Memory B cell (primary cell): ENCODE results near the gene PCDHGB4.

Experiments used
- ATAC-seq: fragments of 150-1000 bp; cut with Tn5 transposase; 2 replicates; pipeline ENCODE4 v1.10.0; 2021; ENCODE audit warnings: low read depth, mild to moderate bottlenecking, moderate library complexity
- DNase-seq, 2 donors: peaks; one replicate each; pipeline ENCODE4 v3.0.0; 2022; ENCODE audit warnings: low spot score in 2 of 2
- H3K27ac Mint-ChIP-seq: one replicate; pipeline ENCODE4 v1.8.0; 2022; ENCODE audit warnings: mild to moderate bottlenecking, moderate library complexity, mixed read lengths
- H3K27me3 Mint-ChIP-seq: one replicate; pipeline ENCODE4 v1.8.0; 2022; ENCODE audit warnings: mixed read lengths
- H3K36me3 Mint-ChIP-seq: one replicate; pipeline ENCODE4 v1.8.0; 2022; ENCODE audit warnings: mild to moderate bottlenecking, mixed read lengths
- H3K4me1 Mint-ChIP-seq: one replicate; pipeline ENCODE4 v1.8.0; 2022; ENCODE audit warnings: mixed read lengths
- H3K4me3 Mint-ChIP-seq: one replicate; pipeline ENCODE4 v1.8.0; 2022; ENCODE audit warnings: mild to moderate bottlenecking, moderate library complexity, mixed read lengths
- H3K9me3 Mint-ChIP-seq: one replicate; pipeline ENCODE4 v1.8.0; 2022; ENCODE audit warnings: mixed read lengths

The PCDHGB4 gene

GRCh38 chr5:141356133-141356532 lies 31.4 kb upstream of the PCDHGB4 start:
- peaks cover 24% of the 10 kb centered on the region for H3K27me3 Mint-ChIP-seq
- no peak overlapping the region for H3K4me3 Mint-ChIP-seq

GRCh38 chr5:141356950-141357349 lies 30.5 kb upstream of the PCDHGB4 start:
- H3K4me3 Mint-ChIP-seq, result no peak overlapping the region
- H3K27ac Mint-ChIP-seq, result no peak overlapping the region
- peaks cover 15% of the 10 kb centered on the region for H3K9me3 Mint-ChIP-seq
- H3K27me3 Mint-ChIP-seq, result peaks cover 24% of the 10 kb centered on the region
- no peak for ATAC-seq
- H3K4me1 Mint-ChIP-seq, result no peaks in the 10 kb centered on the region
- DNase-seq, result no peak
- H3K36me3 Mint-ChIP-seq, result peaks cover 4% of the 10 kb centered on the region

More at GRCh38 chr5:141356133-141356532, 31.4 kb upstream of the PCDHGB4 start:
- Mint-ChIP-seq H3K4me1 (no peaks in the 10 kb centered on the region), H3K36me3 (peaks cover 4% of the 10 kb centered on the region), H3K9me3 (peaks cover 15% of the 10 kb centered on the region), H3K27ac (no peak overlapping the region)
- ATAC-seq (no peak), DNase-seq (no peak)

- peak; percentile 54 for ATAC-seq
- peaks cover 17% of the 10 kb centered on the region for H3K9me3 Mint-ChIP-seq
- H3K4me1 Mint-ChIP-seq, result peaks cover 2% of the 10 kb centered on the region
- H3K27ac Mint-ChIP-seq, result peak within 1 kb of the TSS; percentile 85
- peak within 1 kb of the TSS; percentile 89 for H3K4me3 Mint-ChIP-seq
- peaks cover 5% of the 10 kb centered on the region for H3K36me3 Mint-ChIP-seq
- H3K27me3 Mint-ChIP-seq, result peaks cover 17% of the 10 kb centered on the region
- no peak for DNase-seq
These were observed 27.6 kb upstream of the PCDHGB4 start, which contains the start of gene PCDHGB2 for GRCh38 chr5:141359790-141360426. TSS of gene PCDHGB2 (plus strand) at chr5:141359994. CDS start at chr5:141360136, 142 bp downstream.

GRCh38 chr5:141360685-141361084 lies 26.8 kb upstream of the PCDHGB4 start:
- Mint-ChIP-seq H3K4me1 (peaks cover 2% of the 10 kb centered on the region), H3K27ac (no peak overlapping the region), H3K36me3 (peaks cover 5% of the 10 kb centered on the region), H3K27me3 (peaks cover 23% of the 10 kb centered on the region), H3K9me3 (peaks cover 17% of the 10 kb centered on the region), H3K4me3 (no peak overlapping the region)
- no peak for DNase-seq
- no peak for ATAC-seq

GRCh38 chr5:141362719-141363118 lies 24.8 kb upstream of the PCDHGB4 start:
- Mint-ChIP-seq H3K27ac (peak overlapping the region; percentile 60), H3K4me1 (peaks cover 2% of the 10 kb centered on the region), H3K9me3 (peaks cover 15% of the 10 kb centered on the region), H3K4me3 (peak overlapping the region; percentile 52), H3K27me3 (peaks cover 19% of the 10 kb centered on the region), H3K36me3 (peaks cover 5% of the 10 kb centered on the region)
- no peak for DNase-seq
- ATAC-seq, result no peak

GRCh38 chr5:141363952-141364660 lies 23.4 kb upstream of the PCDHGB4 start, which contains the start of gene PCDHGA5:
TSS of gene PCDHGA5 (plus strand) at chr5:141364162. CDS start at chr5:141364331, 169 bp downstream.
- no peak within 1 kb of the TSS for H3K4me3 Mint-ChIP-seq
- DNase-seq (no peak), ATAC-seq (no peak)
- no peak within 1 kb of the TSS for H3K27ac Mint-ChIP-seq
- H3K27me3 Mint-ChIP-seq, result peaks cover 15% of the 10 kb centered on the region
- H3K36me3 Mint-ChIP-seq, result peaks cover 5% of the 10 kb centered on the region
- peaks cover 2% of the 10 kb centered on the region for H3K4me1 Mint-ChIP-seq
- peaks cover 11% of the 10 kb centered on the region for H3K9me3 Mint-ChIP-seq

GRCh38 chr5:141366016-141366896 lies 21.2 kb upstream of the PCDHGB4 start:
- peaks cover 12% of the 10 kb centered on the region for H3K9me3 Mint-ChIP-seq
- H3K4me1 Mint-ChIP-seq, result peaks cover 5% of the 10 kb centered on the region

GRCh38 chr5:141369994-141370848 lies 17.3 kb upstream of the PCDHGB4 start, which contains the start of gene PCDHGB3:
TSS of gene PCDHGB3 (plus strand) at chr5:141370242. CDS start at chr5:141370395, 153 bp downstream.
- ATAC-seq (peak; percentile 93), DNase-seq (peak in 1 of 2 donors; percentile 20)
- Mint-ChIP-seq H3K4me3 (peak within 1 kb of the TSS; percentile 95), H3K27ac (peak within 1 kb of the TSS; percentile 41), H3K9me3 (peaks cover 8% of the 10 kb centered on the region), H3K36me3 (peaks cover 3% of the 10 kb centered on the region), H3K4me1 (peaks cover 2% of the 10 kb centered on the region), H3K27me3 (peaks cover 15% of the 10 kb centered on the region)

More at GRCh38 chr5:141366016-141366896, 21.2 kb upstream of the PCDHGB4 start:
- Mint-ChIP-seq H3K36me3 (peaks cover 6% of the 10 kb centered on the region), H3K4me3 (no peak overlapping the region), H3K27ac (no peak overlapping the region), H3K27me3 (peaks cover 16% of the 10 kb centered on the region)
- no peak for ATAC-seq
- DNase-seq, result no peak

GRCh38 chr5:141371572-141372475 lies 15.7 kb upstream of the PCDHGB4 start:
- DNase-seq (no peak), ATAC-seq (no peak)
- Mint-ChIP-seq H3K36me3 (peaks cover 3% of the 10 kb centered on the region), H3K27me3 (peaks cover 10% of the 10 kb centered on the region), H3K27ac (no peak overlapping the region), H3K9me3 (peaks cover 8% of the 10 kb centered on the region), H3K4me1 (peaks cover 2% of the 10 kb centered on the region), H3K4me3 (no peak overlapping the region)

GRCh38 chr5:141373673-141374317 lies 13.7 kb upstream of the PCDHGB4 start, which contains the start of gene PCDHGA6:
TSS of gene PCDHGA6 (plus strand) at chr5:141373891. CDS start at chr5:141374084, 193 bp downstream.
- Mint-ChIP-seq H3K36me3 (peaks cover 5% of the 10 kb centered on the region), H3K27ac (no peak within 1 kb of the TSS), H3K4me1 (peaks cover 2% of the 10 kb centered on the region), H3K27me3 (peaks cover 9% of the 10 kb centered on the region), H3K9me3 (peaks cover 10% of the 10 kb centered on the region), H3K4me3 (peak within 1 kb of the TSS; percentile 24)
- no peak for ATAC-seq
- no peak for DNase-seq

- Mint-ChIP-seq H3K4me3 (no peak overlapping the region), H3K27ac (no peak overlapping the region), H3K4me1 (peaks cover 2% of the 10 kb centered on the region), H3K36me3 (peaks cover 6% of the 10 kb centered on the region), H3K9me3 (peaks cover 10% of the 10 kb centered on the region), H3K27me3 (peaks cover 11% of the 10 kb centered on the region)
- no peak for ATAC-seq
- no peak for DNase-seq
These were observed 12.9 kb upstream of the PCDHGB4 start for GRCh38 chr5:141374627-141375026.
